K562 (cell line): ENCODE results near the gene KCNQ2. TPM values are rescaled to one million over a fixed set of nuclear protein-coding genes. Genes with fewer than 3 reads are reported as not detected.

Experiments
- ATAC-seq: fragments of 200-7000 bp; cut with Tn5 transposase; 3 replicates; pipeline ENCODE4 v1.9.1; 2020; ENCODE audit warnings: moderate library complexity
- BruUV-seq: library from RNA; stranded (reverse); fragments of 400-500 nt; replicated peaks from 2 replicates; lab custom pipeline; 2021; lab: Mats Ljungman, UMichigan
- CTCF ChIA-PET: fragments of 300-600 bp; formaldehyde crosslinking; extraction: SDS; loops from one replicate; lab custom pipeline; 2021; ENCODE audit warnings: low intra/inter-chr PET ratio; lab: Yijun Ruan, JAX
- POLR2A ChIA-PET: fragments of 300-600, 350-650 bp; sonication (Branson Sonifier 250); formaldehyde crosslinking; extraction: SDS; loops from one replicate; lab custom pipeline; 2021; ENCODE audit warnings: antibody characterized with exemption, inconsistent platforms; lab: Yijun Ruan, JAX
- DNase-seq, 4 experiments: peaks; one replicate each; pipeline versions ENCODE4 v3.0.0 to v3.0.0-alpha.2; 2011 to 2018; ENCODE audit warnings: low spot score in 3 of 4, mixed read lengths in 3 of 4; ENCODE audit errors: extremely low read depth in 1 of 4
- FAIRE-seq: peaks from 2 replicates; lab custom pipeline; 2011; peaks lifted over from hg19 to GRCh38; lab: Jason Lieb, UNC
- H2AFZ ChIP-seq: 2 replicates; pipeline ENCODE4 v1.6.0; 2011; ENCODE audit warnings: low read depth, low read length, control low read depth, inconsistent platforms
- H3K27ac ChIP-seq: fragments of 200-600 bp; 3 replicates; pipeline ENCODE4 v1.8.0; 2011; ENCODE audit warnings: low read depth, mild to moderate bottlenecking, control low read depth, inconsistent platforms, low read length, moderate library complexity, mixed read lengths; ENCODE audit errors: extremely low read depth
- H3K27me3 ChIP-seq, 2 experiments: fragments of 300-600 bp in 1 of 2; 2 replicates in 1 of 2; 3 replicates in 1 of 2; pipeline versions ENCODE4 v1.6.0 to v1.8.0; 2011; ENCODE audit warnings: inconsistent platforms in 2 of 2, low read length in 2 of 2, mild to moderate bottlenecking in 1 of 2, mixed read lengths in 1 of 2, moderate library complexity in 1 of 2; ENCODE audit not compliant: control insufficient read depth in 2 of 2, insufficient read depth in 2 of 2
- H3K36me3 ChIP-seq: fragments of 300-600 bp; 3 replicates; pipeline ENCODE4 v1.8.0; 2011; ENCODE audit warnings: mild to moderate bottlenecking, low read length, inconsistent platforms; ENCODE audit not compliant: control insufficient read depth, insufficient read depth
- H3K4me1 ChIP-seq, 2 experiments: fragments of 200-600 bp in 1 of 2; replicated peaks in 1 of 2; 2 replicates in 1 of 2; 3 replicates in 1 of 2; pipeline versions ENCODE4 v1.5.1 to v1.8.0; 2011; ENCODE audit warnings: inconsistent platforms in 2 of 2, low read length in 2 of 2, mild to moderate bottlenecking in 1 of 2, mixed read lengths in 1 of 2, moderate library complexity in 1 of 2; ENCODE audit not compliant: control insufficient read depth in 2 of 2, insufficient read depth in 2 of 2
- H3K4me2 ChIP-seq: 2 replicates; pipeline ENCODE4 v1.6.1; 2011; ENCODE audit warnings: low read length, control low read depth, inconsistent platforms, mixed read lengths; ENCODE audit not compliant: insufficient read depth
- H3K4me3 ChIP-seq: fragments of 200-600 bp; sonication (generic), shearing (Covaris generic); 2 replicates; pipeline ENCODE4 v1.5.1; 2016; ENCODE audit warnings: control low read depth, inconsistent platforms
- H3K79me2 ChIP-seq: fragments of 200-600 bp; 3 replicates; pipeline ENCODE4 v1.8.0; 2011; ENCODE audit warnings: low read length, inconsistent platforms; ENCODE audit not compliant: control insufficient read depth, insufficient read depth
- H3K9ac ChIP-seq, 2 experiments: 2 replicates each; pipeline versions ENCODE4 v1.6.0 to v1.6.1; 2011; ENCODE audit warnings: low read depth in 2 of 2, low read length in 2 of 2, control low read depth in 1 of 2, inconsistent platforms in 1 of 2, mild to moderate bottlenecking in 1 of 2, mixed read lengths in 1 of 2; ENCODE audit not compliant: insufficient read depth in 1 of 2
- H3K9me1 ChIP-seq: one replicate; pipeline ENCODE4 v1.6.0; 2011; ENCODE audit warnings: inconsistent platforms, mild to moderate bottlenecking, low read length, moderate library complexity; ENCODE audit not compliant: control insufficient read depth, insufficient read depth
- H3K9me3 ChIP-seq: replicated peaks from 2 replicates; pipeline ENCODE4 v1.5.1; 2011; ENCODE audit warnings: low read depth, low read length, inconsistent platforms; ENCODE audit not compliant: control insufficient read depth, insufficient read depth
- H4K20me1 ChIP-seq: replicated peaks from 2 replicates; pipeline ENCODE4 v1.6.1; 2011; ENCODE audit warnings: low read length, inconsistent platforms, mixed read lengths; ENCODE audit not compliant: control insufficient read depth, insufficient read depth
- ATF4 ChIP-seq: fragments of 450-650 bp; formaldehyde crosslinking; IDR thresholded peaks from 2 replicates; pipeline ENCODE4 v1.4.0; 2022; ENCODE audit warnings: mild to moderate bottlenecking, moderate library complexity
- FOXA1 ChIP-seq: fragments of 450-650 bp; IDR thresholded peaks from 2 replicates; pipeline ENCODE4 v1.6.1; 2016; ENCODE audit warnings: mild to moderate bottlenecking, borderline replicate concordance
- FUS ChIP-seq: fragments of 200-400 bp; formaldehyde crosslinking; optimal IDR thresholded peaks from 2 replicates; pipeline ENCODE3; 2017; ENCODE audit warnings: low read depth, low read length
- HNRNPL ChIP-seq: fragments of 200-400 bp; formaldehyde crosslinking; IDR thresholded peaks from 2 replicates; pipeline ENCODE4 v1.6.1; 2017; ENCODE audit warnings: low read depth, mild to moderate bottlenecking, low read length
- POLR2A ChIP-seq: fragments of 450-650 bp; conservative IDR thresholded peaks from 2 replicates; pipeline ENCODE4 v1.6.1; 2016
- TBL1XR1 ChIP-seq, 2 experiments: IDR thresholded peaks; 2 replicates each; pipeline ENCODE4 v1.6.1; 2012; ENCODE audit warnings: improper control_type of control experiment in 2 of 2, low read length in 2 of 2, mild to moderate bottlenecking in 1 of 2
- ZNF124 ChIP-seq: sonication (generic); formaldehyde crosslinking; IDR thresholded peaks from 2 replicates; pipeline ENCODE4 v1.8.1; 2022; ENCODE audit warnings: missing genetic modification reagents
- ZNF143 ChIP-seq: sonication (generic); formaldehyde crosslinking; IDR thresholded peaks from 2 replicates; pipeline ENCODE4 v1.9.0; 2022; ENCODE audit warnings: mild to moderate bottlenecking, missing genetic modification reagents
- ZNF23 ChIP-seq: fragments of 250-450 bp; sonication (Bioruptor Pico); IDR thresholded peaks from 2 replicates; pipeline ENCODE4 v1.4.0; 2020; ENCODE audit warnings: mild to moderate bottlenecking
- WGBS: fragments of 100-300 bp; shearing (Covaris generic); methylation state at CpG from one replicate; pipeline ENCODE4 v1.1.6; 2016; ENCODE audit warnings: low coverage, mixed read lengths; ENCODE audit not compliant: insufficient coverage; ENCODE audit errors: missing lambda C conversion rate; 5-methylcytosine and 5-hydroxymethylcytosine counted together
- in situ Hi-C: fragments of 300-500 bp; cut with MboI; formaldehyde crosslinking; loops from 4 replicates; pipeline ENCODE4 v1.15.0; 2018; ENCODE audit warnings: inconsistent platforms, mixed read lengths
- intact Hi-C: fragments of 100-400 bp; cut with micrococcal nuclease; formaldehyde crosslinking; loops from 2 replicates; pipeline ENCODE4 v1.14.2; 2022
- polyA plus RNA-seq, 8 experiments: library from polyadenylated mRNA; depleted of rRNA in 4 of 8; stranded (reverse) in 5 of 8; unstranded in 3 of 8; fragments of >200 nt; fragmentation: Nextera tagmentation in 2 of 8; fragmentation: Illumina TruSeq in 1 of 8; extraction: Ambion mirVana in 2 of 8; extraction: Trizol in 1 of 8; gene quantifications; 2 replicates each; pipeline versions ENCODE4 v1.2.1 to v1.2.3, GENCODE V29; 2011 to 2014; ENCODE audit warnings: inconsistent platforms in 1 of 8, missing spikeins in 1 of 8
- total RNA-seq, 7 experiments: library from RNA; depleted of rRNA in 6 of 7; stranded (reverse); fragments of >200 nt in 6 of 7; fragmentation: Illumina TruSeq in 2 of 7; extraction: Trizol in 2 of 7; gene quantifications; 2 replicates each; pipeline versions ENCODE4 v1.2.1 to v1.2.3, GENCODE V29; 2011 to 2021; ENCODE audit warnings: low replicate concordance in 1 of 7
- TF ChIP-seq, protein P1 (sequence below): IDR thresholded peaks from 3 replicates; pipeline ENCODE4 v1.6.1; 2011; ENCODE audit warnings: borderline replicate concordance, mild to moderate bottlenecking, moderate library complexity; ENCODE audit not compliant: insufficient read length; ENCODE audit errors: extremely low read depth

Gene KCNQ2
- total and polyA plus RNA-seq, 9 of the 15 experiments (the other 6 are each of a cell fraction or from before 2014, with no cell fraction given): 0.13 to 0.16 TPM; not detected in 7

GRCh38 chr20:63463400-63464288 is 8.8 kb downstream of the KCNQ2 start (continued):
- TF ChIP-seq ATF4 (CRISPR knock-in tag): no peak
- no peak for TF ChIP-seq FOXA1
- TF ChIP-seq FUS: no peak
- TF ChIP-seq ZNF124 (CRISPR knock-in tag): no peak
- no peak for TF ChIP-seq ZNF23 (CRISPR knock-in tag)

DNA sequence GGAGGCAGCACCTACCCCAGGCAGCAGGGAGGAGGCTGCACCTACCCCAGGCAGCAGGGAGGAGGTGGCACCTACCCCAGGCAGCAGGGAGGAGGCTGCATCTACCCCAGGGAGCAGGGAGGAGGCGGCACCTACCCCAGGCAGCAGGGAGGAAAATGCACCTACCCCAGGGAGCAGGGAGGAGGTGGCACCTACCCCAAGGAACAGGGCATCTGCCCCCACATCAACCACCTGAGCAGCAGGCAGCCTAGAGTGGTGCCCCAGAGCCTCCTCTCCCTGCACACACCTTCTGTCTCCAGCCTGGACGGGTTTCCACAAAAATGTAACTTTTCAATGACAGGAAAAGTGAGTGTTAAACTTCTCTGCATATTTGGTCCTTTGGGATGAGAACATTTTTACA is 10.2 kb downstream of the KCNQ2 start:
- no peak overlapping the region for H2AFZ ChIP-seq
- H3K36me3 ChIP-seq: no peaks in the 10 kb centered on the region
- ChIA-PET POLR2A (no interaction called here), CTCF (no interaction called here)
- WGBS: 0% methylated on average over 2 of the region's 2 CpGs
- peaks cover 0 to 28% of the 10 kb centered on the region in 2 experiments; a peak in 2 of 5 replicates for H3K4me1 ChIP-seq
- FAIRE-seq (no peak), ATAC-seq (no peak), DNase-seq (no peak)
- H4K20me1 ChIP-seq: peaks cover 3% of the 10 kb centered on the region; the same call in 1 of the 2 replicates
- no peak for TF ChIP-seq ZNF143 (CRISPR knock-in tag)
- TF ChIP-seq, protein P1, sequence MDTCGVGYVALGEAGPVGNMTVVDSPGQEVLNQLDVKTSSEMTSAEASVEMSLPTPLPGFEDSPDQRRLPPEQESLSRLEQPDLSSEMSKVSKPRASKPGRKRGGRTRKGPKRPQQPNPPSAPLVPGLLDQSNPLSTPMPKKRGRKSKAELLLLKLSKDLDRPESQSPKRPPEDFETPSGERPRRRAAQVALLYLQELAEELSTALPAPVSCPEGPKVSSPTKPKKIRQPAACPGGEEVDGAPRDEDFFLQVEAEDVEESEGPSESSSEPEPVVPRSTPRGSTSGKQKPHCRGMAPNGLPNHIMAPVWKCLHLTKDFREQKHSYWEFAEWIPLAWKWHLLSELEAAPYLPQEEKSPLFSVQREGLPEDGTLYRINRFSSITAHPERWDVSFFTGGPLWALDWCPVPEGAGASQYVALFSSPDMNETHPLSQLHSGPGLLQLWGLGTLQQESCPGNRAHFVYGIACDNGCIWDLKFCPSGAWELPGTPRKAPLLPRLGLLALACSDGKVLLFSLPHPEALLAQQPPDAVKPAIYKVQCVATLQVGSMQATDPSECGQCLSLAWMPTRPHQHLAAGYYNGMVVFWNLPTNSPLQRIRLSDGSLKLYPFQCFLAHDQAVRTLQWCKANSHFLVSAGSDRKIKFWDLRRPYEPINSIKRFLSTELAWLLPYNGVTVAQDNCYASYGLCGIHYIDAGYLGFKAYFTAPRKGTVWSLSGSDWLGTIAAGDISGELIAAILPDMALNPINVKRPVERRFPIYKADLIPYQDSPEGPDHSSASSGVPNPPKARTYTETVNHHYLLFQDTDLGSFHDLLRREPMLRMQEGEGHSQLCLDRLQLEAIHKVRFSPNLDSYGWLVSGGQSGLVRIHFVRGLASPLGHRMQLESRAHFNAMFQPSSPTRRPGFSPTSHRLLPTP: no peak
- no peak for TF ChIP-seq TBL1XR1 (IDR thresholded peaks at IDR 0.05; ENCODE audit: low read length in 2 of 2)
- no peak for TF ChIP-seq HNRNPL
- TF ChIP-seq ZNF124 (CRISPR knock-in tag): no peak
- no peak for TF ChIP-seq POLR2A
- H3K4me3 ChIP-seq: no peak overlapping the region
- intact Hi-C loops (no loop called here), in situ Hi-C loops (no loop called here)
- H3K4me2 ChIP-seq: no peak overlapping the region
- H3K9me3 ChIP-seq: no peaks in the 10 kb centered on the region
- H3K27me3 ChIP-seq: peaks cover 37 to 85% of the 10 kb centered on the region in 2 experiments; a peak in 4 of 5 replicates
- no peaks in the 10 kb centered on the region for H3K9me1 ChIP-seq
- H3K9ac ChIP-seq: no peak overlapping the region
- no peak overlapping the region for H3K27ac ChIP-seq
- no TSS peak for BruUV-seq
- H3K79me2 ChIP-seq: no peaks in the 10 kb centered on the region
